Embryonic facial prominence (tissue), 1 donor: Measurements from ENCODE around the gene GNA15.

Source experiments
- DNase-seq: peaks from one replicate; pipeline ENCODE4 v3.0.0-alpha.2; 2016; ENCODE audit errors: extremely low spot score

GNA15 gene

GRCh38 chr19:3106509-3107141, 29.2 kb upstream of the GNA15 start:
- DNase-seq, result no peak

DNA sequence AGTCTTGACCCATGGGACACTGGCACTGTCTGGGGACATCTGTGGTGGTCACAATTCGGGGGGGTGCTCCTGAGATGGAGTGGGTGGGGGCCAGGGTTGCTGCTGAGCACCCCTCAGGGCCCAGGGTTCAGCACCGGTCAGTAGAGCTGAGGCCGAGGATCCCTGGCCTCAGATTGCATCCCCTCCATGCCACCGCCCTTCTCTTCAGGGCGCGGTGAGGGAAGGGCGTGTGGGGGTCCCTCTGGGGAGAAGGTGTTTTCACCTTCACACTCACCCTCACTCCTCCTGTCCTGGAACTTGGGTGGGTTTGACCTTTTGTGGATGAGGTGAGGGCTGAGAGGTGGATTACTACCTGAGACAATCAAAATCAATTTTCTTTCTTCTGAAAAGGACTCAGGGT, 28.2 kb upstream of the GNA15 start:
- no peak for DNase-seq

GRCh38 chr19:3108775-3109174, 27.1 kb upstream of the GNA15 start:
- no peak for DNase-seq

DNA sequence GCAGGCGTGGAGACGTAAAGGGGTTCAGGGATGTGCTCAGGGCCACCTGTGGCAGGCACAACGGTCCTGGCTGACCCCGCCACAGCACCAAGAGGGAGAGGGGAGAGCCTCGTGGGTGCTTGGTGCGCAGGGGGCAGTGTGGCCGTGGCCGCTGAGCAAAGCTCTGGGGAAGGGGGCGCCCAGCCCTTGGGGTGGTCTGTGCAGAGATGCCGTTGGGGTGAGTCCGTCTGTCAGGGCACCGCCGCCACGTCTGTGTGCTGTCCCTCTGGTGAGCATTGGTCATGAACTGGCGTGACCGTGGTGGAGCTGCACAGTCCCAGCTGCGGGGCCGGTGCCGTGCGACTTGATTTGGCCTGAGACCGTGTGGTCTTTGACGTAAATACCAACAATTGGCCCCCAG, 26.3 kb upstream of the GNA15 start:
- no peak for DNase-seq

GRCh38 chr19:3110126-3110825, 25.6 kb upstream of the GNA15 start:
- DNase-seq, result no peak

- DNase-seq, result no peak
Observed at GRCh38 chr19:3111586-3112247, 24.1 kb upstream of the GNA15 start.

- no peak for DNase-seq
Observed at GRCh38 chr19:3112375-3113099, 23.3 kb upstream of the GNA15 start.

GRCh38 chr19:3113100-3114017, 22.5 kb upstream of the GNA15 start:
- DNase-seq, result no peak

DNA sequence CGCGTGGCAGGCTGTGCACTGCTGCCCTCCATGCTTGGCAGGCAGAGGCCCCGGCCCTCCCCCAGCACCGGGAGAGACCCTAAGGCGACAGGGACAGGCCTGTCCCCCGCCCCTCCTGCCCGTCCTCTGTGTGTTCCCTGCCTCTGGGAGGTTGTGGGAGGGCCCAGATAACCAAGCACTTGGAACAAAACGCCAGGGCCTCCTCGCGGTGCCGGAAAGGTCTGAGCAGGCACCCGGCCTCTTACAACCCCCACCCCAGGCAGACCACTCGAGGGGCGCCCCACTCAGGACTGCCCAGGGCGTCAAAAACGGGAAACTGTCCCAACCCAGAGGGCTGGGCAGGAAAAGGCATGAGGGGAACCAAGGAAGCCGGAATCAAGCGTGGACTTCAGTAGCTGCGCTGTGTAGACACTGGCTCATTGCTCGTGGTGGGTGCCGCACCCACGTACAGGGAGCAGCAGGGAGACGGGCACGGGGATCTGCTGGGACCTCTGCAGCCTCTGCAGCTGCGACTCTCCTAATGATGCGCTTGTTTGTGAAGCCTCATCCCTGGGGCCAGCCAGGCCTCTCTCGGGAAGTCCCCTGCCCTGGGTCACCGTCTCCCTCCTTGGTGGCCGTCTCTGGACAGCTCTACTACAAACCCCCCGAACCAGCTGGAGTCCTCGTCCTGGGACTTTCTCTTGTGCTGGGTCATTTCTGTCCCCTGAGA, 21.7 kb upstream of the GNA15 start:
- DNase-seq, result no peak

GRCh38 chr19:3114811-3115210, 21.0 kb upstream of the GNA15 start:
- DNase-seq, result no peak

GRCh38 chr19:3115411-3115810, 20.4 kb upstream of the GNA15 start:
- DNase-seq, result no peak

- DNase-seq, result no peak
Observed at GRCh38 chr19:3115916-3116602, 19.8 kb upstream of the GNA15 start.

DNA sequence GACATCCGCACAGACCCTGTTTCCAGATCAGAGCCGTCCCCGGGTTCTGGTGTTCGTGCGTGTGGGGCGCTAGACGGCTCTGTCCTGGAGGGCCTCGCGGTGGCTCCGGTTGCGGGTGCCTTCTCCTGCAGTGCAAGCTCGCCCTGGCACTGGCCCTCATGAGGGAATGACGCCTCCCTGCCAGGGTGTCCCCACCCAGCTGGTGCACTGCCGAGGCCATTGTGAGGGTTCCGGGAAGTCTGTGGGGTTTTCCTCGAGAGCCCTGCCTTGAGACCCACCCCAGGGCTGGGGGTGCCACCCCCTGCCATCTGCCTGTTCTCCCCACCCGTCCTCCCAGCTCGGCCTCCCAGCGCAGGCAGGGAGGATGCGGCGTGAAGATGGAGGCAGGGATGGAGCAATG, 19.2 kb upstream of the GNA15 start:
- no peak for DNase-seq

DNA sequence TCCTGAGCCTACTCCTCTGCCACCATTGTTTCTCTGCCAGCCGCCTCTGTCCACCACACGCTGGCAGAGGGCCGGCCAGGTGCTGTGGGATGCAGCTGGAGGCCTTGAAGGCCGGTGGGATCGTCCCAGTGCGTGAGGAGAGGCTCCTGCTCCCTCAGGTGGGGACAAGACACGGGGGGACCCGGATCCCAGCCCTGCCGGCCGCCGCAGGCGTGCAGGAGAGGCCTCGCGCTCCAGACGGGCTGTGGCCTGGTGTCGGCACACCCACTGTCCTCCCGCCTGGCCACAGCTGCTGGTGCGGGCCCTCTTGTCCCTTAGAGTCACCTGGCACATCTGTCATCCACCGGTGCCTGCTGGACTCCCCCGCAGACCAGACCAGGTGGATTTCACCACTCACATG, 18.1 kb upstream of the GNA15 start:
- DNase-seq, result no peak

DNA sequence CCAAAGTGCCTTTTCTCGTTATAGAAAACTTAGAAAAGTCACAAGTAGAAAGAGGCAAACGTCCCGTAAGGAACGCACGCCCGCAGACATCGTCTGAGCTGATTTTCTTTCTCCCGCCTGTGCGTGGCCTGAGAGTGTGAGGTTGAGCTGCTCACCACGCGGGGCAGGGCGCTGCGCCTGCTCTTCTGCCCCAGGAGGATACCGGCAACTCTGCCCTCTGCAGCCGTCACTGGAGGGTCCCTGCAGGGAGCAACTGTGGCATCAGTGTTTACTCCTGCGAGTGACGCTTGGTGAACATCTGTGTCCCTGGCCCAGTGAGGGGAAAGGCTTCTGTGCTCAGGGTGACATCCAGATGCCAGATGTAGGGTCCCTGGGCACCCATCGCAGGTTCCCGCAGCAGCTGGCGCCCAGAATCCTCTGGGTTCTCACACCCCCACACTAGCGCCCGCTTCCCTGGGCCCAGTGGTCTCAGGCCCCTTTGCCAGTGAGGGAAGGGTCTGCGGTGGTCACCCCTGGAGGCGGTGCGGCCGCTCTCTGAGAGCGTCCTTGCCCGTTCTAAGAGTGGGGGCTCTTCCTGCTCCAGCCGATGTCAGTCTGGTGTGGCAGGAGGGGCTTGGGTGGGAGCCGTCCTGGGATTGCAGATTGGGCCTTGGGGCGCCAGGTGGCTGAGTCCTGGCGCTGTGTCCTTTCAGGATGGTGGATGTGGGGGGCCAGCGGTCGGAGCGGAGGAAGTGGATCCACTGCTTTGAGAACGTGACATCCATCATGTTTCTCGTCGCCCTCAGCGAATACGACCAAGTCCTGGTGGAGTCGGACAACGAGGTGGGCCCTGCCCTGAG, 17.4 kb upstream of the GNA15 start:
- no peak for DNase-seq

GRCh38 chr19:3119071-3119595, 16.7 kb upstream of the GNA15 start:
- no peak for DNase-seq

- no peak for DNase-seq
Observed at GRCh38 chr19:3119693-3120380, 16.0 kb upstream of the GNA15 start.

DNA sequence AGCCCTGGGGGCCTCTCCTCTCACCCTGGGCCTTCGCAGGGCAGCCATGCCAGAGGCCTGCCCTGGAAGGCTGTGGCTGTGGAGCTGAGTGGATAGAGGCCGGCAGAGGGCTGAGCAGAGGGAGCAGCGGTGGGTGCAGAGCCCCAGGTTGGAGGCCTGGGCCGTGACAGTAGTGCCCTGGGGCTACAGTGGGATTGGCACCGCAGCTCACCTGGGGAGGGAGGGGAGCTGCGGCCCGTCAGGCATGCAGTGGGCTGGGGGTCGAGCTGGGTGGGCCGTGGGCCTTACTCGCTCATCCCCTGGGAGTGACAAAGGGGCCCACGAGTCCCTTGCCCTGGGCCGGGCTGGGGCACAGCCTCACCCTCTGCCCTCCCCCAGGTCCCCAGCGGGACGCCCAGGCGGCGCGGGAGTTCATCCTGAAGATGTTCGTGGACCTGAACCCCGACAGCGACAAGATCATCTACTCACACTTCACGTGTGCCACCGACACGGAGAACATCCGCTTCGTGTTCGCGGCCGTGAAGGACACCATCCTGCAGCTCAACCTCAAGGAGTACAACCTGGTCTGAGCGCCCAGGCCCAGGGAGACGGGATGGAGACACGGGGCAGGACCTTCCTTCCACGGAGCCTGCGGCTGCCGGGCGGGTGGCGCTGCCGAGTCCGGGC, 15.1 kb upstream of the GNA15 start:
- DNase-seq, result no peak
